Ishikawa (cell line): ENCODE measurements around the gene TJAP1.

ENCODE experiments used
- EGR1 ChIP-seq: IDR thresholded peaks from 2 replicates; pipeline ENCODE4 v1.6.1; 2012
- EP300 ChIP-seq: IDR thresholded peaks from 2 replicates; pipeline ENCODE4 v1.6.1; 2012; ENCODE audit warnings: borderline replicate concordance
- MAX ChIP-seq: IDR thresholded peaks from 2 replicates; pipeline ENCODE4 v1.6.1; 2012
- RAD21 ChIP-seq: IDR thresholded peaks from 2 replicates; pipeline ENCODE4 v1.6.1; 2012; ENCODE audit warnings: low read depth
- ZBTB7A ChIP-seq: IDR thresholded peaks from 2 replicates; pipeline ENCODE4 v1.6.1; 2012; ENCODE audit warnings: low read depth

GRCh38 chr6:43495409-43495941 is 18.1 kb downstream of the TJAP1 start:
- TF ChIP-seq RAD21 (no peak; the same call in 1 of the 2 replicates), EGR1 (no peak), EP300 (no peak), ZBTB7A (no peak), MAX (no peak)
